T1000 (cell line): Measurements from ENCODE around the gene RAB31.

Experiments used
- DNase-seq: peaks from one replicate; lab custom pipeline; 2025; ENCODE audit warnings: mixed read lengths; lab: John Stamatoyannopoulos, UW

Gene RAB31

DNA sequence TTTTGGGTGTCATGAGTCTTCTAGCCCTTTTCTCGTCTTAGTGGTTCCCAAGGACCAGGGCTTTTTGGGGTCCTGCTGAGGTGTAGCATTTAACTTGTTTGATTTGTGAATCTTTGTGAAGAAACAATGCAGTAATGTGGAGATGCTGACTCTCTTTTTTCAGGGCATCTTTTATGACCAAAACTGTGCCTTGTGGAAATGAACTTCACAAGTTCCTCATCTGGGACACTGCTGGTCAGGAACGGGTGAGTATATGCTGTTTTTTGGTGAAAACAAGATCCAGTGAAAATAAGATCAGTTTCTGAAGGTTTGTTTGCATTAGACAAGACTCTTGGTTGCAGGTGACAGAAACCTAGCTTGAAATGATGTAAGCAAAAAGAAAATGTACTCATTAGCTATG, 83.9 kb downstream of the RAB31 start:
- no peak for DNase-seq

DNA sequence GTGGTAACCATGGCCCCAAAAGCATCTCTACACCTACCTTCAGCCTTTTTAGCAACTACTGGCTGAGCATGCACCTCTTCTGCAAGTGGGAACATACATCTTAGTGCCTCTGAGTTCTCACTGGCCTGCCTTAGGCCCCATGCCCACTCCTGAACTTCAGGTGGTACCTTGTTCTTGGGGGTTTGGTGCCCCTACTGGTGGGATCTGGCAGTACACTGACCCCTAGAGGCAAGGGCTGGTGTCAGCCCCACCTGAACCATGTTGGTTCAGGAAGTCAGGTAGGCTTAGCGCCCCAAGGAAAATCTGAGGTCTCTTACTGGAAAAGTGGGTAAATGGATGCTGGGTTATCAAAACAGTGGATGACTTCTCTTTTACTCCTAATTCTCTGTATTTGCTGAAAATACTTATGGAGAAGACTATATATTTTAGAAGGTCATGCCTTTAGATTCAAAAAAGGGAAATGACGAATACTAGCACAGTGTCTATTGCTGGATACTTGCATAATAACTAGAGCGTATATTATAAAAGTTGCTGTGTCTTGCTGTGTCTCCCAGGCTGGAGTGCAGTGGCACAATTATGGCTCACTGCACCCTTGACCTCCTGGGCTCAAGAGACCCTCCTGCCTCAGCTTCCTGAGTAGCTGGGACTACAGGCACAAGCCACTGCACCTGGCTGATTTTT, 84.6 kb downstream of the RAB31 start:
- no peak for DNase-seq

DNA sequence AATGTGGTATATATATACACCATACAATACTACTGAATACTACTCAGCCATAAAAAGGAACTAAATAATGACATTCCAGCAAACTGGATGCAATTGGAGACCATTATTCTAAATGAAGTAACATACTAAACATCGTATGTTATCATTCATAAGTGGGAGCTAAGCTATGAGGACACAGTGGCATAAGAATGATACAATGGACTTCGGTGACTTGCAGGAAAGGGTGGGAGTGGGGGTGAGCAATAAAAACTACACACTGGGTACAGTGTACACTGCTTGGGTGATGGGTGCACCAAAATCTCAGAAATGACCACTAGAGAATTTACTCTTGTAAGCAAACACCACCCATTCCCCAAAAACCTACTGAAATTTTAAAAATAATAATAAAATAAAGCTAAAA, 87.9 kb downstream of the RAB31 start:
- no peak for DNase-seq

DNA sequence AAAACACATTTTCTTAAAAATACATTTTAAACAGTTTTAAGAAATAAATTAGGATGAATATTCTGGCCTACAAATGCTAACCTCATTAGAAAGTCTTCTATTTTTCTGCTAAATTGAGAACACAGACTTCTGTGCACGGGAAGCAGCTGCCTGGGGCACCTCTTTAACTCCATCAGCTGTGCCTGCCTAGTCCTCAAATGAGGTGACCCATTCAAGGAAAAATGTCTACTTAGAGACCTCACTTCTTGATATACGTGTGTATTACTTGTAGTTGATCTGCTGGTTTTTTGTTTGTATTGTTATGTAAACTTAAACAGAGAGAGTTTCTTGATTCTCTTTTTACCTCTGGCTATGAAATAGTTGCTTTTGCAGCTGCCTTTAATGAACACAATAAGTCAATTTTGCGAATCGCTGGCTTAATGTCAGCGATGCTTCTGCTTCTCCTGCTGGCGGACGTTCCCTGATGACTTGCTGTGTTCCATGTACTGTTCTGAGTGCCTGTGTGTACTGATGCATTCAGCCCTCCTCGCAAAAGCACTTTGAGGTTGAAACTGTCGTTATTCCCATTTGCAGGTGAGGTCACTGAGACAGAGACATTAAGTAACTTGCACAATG, 88.9 kb downstream of the RAB31 start:
- no peak for DNase-seq

DNA sequence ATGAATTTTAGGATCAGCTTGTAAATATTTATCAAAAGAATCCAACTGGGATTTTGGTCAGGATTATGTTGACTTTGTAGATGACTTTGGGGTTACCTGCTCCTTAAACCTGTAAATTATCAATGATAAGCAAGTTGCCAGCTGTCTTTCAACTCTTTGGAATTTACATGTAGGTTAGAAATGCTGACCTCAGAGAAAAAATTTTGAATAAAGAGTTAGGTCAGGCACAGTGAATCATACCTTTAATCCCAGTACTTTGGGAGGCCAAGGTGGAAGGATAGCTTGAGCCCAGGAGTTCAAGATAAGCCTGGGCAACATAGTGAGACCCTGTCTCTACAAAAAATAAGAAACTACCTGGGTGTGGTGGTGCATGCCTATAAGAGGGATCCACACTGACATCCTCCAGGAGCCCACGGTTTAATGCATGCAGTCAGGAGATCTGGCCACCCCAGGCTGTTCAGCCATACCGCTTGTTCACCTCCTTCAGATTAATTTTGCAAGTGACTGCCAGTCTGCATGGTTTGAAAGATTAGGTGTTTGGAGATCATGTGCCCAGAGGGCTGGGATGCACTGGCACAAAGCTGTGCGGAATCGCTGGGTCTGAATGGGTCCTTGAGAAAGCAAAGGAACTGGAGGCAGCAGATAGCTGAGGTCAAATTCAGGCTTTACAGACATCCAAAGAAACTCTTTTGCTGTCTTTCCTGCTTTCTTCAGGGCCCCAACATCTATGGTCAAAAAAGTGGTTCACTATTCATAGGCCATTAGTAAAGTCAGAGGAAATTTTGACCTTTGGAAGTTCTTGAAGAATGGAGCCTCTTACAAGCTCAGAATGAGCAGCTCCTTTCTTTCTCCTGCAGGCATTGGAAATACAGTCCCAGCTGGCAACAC, 94.3 kb downstream of the RAB31 start:
- DNase-seq = no peak

DNA sequence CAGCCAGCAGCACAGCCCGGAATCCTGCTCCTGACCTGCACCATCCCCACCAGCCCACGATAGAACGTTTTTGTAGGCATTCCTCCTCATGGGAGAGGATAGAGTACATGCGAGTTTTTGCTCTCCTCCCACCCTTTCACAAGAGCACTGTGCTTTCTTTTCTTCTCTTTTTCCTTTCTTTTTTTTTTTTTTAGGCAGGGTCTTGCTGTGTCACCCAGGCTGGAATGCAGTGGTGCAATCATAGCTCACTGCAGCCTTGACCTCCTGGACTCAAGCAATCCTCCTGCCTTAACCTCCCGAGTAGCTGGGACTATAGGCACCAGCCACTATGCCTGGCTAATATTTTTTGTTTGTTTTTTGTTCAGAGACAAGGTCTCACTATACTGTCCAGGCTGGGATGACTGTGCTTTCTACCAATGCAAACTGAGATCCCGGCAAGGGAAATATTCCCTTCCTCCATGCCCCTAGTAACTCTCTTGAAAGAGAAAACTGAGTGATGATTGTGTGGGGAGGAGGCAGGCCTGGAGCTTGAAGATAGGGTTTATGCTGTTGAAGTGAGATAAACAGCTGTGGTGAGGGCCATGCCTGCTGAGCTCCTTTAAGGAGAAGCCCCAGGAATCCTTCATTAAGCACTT, 95.1 kb downstream of the RAB31 start:
- DNase-seq = no peak

DNA sequence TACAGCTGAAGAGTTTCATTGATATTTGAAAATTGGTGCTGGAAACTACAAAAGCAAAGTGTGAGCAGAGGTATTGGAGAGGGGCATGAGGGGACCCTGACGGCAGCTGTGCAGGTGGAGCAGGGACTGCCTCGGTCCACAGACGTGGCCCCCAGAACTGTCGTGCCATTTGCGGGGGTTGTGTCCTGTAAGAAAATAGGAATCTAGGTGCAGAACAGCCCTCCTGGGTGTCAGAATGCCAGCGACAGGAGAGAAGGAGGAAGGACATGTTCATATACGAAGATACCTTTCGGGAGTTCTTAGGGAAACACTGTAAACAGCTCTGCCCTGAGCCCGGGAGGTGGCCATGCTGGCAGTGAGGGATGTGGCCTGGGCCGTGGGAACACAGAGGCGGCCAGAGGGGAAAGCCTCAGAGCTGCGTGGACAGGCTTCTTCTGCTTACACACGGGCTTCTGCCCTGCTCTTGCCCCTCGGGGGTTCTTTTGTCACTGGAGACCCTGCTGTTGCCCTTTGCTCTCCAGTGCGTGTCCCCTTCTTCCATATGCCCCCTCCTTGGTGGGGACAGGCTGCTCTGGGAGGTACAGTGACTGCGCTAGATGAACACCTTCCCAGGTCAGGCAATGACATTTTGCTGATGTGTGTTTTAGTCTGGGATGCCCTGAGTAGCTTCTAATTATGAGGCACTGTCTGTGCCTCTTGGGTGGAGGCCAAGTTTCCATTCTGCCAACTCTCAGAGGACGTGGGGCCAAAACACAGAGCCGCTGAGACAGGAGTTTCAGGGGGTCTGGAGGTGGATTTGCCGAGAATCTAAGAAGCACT, 95.8 kb downstream of the RAB31 start:
- no peak for DNase-seq

DNA sequence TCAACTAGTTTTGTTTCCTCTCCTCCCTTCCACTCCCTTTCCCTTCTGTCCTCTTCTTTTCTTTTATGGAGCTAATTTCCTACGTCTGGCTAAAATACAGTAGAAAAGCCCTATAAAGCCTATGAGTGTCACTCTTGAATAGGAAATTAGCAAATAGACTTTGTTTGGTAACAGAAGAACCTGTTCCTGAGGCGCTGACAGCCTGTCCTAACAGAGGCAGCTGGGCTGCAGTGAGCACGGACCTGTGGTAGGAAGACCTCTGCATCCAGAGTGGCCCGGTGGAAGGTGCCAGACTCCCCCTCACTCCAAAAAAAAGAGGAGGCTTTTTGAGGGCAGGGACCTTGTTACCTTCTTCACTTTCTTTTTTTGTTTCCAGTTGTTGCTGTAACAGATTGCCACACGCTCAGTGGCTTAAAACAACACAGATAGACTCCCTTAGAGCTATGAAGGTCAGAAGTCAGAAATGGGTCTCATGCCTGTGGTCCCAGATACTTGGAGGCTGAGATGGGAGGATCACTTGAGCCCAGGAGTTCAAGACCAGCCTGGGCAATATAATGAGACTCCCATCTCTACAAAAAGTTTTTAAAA, 96.5 kb downstream of the RAB31 start:
- DNase-seq = no peak

DNA sequence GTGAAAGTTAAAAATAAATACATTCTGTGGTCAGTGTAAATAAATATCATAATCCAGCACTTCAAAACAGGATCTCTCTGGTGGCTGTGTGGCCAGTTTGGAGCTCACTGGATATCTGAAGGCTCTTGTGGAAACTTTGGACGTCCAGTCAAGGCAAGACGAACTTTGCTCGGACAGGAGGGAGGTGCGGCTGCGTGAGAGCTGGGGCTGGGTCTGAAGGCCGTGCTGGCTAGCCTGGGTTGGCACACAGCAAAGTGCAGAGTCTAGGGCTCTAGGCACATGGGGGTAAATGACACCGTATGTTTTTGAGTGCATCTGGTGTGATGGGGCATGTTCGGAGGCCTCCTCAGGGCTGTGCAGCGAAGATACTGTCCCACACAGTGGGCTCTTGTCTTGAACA, 98.8 kb downstream of the RAB31 start:
- DNase-seq = no peak

DNA sequence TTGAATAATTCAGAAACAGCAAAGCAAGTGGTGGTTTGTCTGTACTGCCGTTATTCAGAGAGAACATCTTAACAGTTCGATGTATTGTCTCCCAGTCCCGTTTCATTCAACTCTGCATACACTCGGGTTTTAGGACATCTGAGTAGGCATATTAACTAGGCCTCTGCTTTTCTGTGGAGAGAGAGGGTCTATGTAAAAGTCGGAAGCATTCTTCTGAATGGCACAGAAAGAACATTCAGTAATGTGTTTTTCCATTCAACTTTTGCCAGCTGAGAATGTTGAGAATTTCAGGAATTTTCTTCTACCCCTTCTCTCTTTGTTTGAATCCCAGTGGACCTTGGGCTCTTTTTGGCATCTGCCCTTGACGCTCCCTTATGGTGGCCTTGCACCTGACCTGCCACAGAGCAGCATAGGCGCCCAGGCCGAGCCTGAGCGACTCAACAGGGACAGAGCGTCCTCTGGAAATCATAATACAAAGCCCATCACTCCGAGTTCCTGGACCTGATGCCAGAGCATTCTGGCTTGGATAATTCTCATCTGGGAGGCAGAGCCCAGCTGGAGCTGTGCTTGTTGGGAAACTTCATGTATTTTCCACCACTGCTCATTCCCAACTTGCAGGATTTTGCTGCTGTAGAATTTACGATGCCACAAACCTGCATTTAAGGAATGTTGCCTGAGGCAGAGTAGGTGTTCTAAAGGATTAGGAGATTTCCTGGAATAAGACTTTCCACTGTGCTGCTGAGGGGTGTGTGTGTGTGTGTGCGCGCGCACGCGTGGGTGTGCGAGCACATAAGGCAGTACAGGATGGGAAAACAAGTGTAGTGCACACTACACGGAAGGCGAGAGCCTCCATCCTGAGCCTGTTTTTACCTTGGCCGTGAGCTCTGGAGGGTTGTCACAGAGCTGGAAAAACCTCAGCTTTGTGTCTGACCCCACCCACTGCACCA, 100.5 kb downstream of the RAB31 start:
- DNase-seq = no peak

DNA sequence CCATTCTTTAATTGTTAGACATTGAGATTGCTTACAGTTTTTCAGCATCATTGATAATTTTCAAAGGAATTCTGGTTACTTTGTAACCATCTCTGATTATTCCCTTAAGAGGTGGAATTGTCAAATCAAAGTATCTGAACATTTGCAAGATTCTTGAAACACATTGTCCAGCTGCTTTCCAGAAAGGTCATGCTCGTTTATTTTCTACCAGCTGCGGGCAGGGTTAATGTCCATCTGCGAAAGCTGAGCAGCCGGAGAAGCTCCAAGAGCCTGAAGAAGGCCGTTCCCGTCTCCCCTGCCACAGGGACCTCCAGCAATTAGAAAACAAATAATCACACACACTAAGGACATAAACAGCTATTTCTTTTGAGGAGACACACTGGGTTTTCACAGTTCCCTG, 101.6 kb downstream of the RAB31 start:
- no peak for DNase-seq

DNA sequence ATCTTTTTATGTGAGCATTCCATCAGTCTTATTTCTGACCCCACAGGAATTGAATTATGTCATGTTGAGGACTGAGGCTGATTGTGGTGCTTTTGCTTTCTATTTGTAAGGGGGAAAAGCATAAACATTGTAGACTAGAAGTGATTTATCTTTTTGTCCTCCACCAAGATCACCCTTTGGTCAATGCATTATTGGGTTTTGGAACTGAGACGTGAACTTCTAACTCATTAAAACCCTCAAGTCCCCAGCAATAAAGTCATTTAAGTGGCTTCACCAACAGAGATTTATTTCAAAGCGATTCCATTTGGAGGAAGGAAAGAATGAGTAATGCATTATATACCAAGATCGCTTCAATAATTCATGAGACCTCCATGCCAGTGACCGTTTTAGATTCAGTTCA, 102.2 kb downstream of the RAB31 start:
- no peak for DNase-seq

DNA sequence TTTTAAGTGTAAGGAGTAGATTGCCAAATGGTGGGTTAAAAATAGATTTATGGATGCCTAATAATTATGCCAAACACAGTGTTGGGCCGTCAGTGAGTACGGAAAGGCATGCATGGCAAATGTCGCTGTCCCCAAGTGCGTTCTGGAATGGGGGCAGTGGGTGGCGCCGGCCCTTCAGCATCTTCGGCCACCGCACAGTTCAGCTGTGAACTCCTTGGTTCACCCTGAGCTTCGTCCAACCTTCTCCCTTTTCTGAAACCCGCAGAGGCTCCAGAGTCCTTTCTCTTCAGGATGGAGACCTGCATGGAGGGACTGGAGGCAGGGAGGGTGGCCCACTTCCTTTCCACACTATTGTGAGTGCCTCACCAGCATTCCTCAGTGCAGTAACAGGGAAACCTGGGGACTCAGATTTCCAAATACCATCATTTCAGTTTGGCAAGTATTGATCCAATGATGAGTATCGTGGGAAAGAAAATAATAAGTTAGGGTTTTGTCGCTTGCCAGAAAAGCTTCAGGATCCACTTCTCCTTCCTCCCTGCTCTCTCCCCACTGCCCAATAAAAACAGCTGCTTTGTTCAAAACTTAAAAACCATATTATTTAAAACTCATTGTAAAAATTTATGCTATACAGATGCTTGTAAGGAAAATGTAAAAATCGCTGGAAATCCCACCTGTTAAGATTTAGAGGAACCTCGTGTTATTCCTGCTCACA, 103.0 kb downstream of the RAB31 start:
- DNase-seq = no peak

DNA sequence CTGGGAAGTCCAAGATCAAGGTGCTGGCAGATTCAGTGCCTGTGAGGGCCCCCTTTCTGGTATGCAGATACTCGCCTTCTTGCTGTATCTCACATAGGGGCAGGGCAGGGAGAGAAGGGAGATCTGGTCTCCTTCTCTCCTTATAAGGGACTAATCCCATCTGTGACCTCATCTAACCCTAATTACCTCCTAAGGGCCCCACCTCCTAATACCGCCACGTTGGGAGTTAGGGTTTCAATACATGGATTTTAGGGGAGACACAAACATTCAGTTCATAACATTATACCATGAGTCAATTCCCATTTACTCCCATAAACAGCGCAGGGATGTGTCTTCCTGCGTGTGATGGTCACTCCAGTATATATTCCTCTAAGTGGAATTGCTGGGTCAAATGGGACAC, 103.9 kb downstream of the RAB31 start:
- DNase-seq = no peak

DNA sequence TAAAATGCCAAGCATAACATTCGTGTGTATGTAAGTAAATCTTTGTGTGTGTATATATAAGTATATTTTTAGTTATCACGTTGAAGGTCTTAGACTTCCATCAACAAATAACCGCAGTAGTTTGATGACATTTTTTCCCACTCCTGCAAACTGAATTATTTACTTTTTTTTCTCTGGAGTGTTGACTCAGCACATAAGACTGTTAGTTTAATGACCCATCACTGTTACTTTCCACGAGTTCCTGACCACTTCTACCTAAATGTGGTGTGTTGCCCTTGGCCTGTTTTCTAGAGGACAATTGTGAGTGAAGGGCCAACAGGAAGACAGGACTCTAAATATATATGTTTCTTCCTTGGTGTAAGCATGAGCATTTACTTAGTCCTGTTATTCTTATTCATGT, 106.3 kb downstream of the RAB31 start:
- no peak for DNase-seq

DNA sequence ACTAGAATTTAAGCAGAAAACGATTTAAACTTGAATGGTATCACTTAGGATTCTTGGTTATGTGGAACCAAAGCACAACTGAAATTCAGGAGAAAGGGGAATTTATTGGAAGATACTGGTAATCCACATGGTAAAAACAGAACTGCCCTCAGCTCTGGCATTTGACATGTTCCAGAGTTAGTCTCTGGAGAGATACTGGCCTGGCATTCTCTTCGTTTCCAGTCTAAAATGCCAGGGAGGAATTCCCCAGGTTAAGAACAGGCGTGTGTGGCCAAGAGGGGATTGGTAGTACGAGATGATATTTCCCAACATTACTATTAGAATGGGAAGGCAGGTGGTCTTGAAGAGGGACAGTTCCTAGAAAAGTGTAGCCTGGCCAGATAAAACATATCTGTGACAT, 109.2 kb downstream of the RAB31 start:
- no peak for DNase-seq

DNA sequence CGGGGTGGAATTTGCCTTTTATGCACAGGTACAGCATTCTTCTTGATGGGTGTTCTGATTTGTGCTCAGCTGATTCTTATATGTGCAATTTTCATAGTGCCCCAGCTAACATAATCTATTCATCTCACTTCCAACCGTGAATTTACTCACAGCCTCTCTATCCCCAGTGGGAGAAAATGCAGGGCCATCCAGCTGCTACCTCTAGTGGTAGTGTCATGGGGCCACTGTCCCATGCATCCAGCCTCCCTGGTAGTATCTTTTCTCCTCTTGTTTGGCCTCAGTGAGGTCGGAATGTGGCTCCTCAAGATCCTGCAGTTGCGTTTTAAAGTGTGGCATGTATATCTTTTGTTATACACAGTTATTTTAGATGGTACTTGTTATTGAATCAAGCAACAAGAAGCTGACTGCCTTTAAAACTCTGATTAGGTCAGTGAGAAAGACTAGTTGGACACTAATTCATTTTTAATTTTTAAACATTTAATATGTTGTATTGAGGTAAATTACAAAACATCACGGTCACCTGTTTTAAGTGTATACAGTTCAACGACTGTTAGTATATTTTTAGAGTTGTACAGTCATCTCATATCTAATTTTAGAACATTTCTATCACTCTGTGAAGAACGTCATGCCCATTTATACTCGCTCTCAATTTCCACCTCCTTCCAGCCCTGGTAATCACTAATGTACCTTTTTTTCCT, 109.8 kb downstream of the RAB31 start:
- DNase-seq = no peak

DNA sequence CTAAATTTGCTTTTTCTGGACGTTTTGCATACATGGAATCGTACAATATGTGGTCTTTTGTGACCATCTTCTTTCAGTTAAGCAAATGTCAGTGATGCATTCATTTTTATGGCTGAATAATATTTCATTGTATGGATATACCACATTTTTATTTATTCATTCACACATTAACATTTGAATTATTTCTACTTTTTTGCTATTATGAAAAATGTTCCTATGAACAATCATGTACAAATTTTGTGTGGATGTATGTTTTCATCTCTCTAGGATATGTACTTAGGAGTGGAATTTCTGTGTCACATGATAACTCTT, 110.3 kb downstream of the RAB31 start:
- no peak for DNase-seq

DNA sequence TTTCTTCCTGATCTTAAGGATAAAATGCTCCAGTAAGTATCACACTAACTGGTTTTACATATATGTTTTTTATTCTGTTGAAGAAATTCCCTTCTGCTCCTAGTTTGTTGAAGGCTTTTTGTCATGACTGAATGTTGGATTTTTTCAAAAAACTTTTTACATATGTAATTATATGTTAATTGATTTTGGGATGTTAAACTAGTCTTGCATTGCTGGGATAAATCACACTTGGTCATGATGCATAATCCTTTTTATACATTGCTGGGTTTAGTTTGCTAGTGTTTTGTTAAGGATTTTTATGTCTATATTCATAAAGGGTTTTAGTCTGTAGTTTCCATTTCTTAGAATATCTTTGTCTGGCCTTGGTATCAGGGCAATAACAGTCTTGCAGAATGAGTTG, 112.0 kb downstream of the RAB31 start:
- no peak for DNase-seq
